ENCODE measurements around the gene PRKG1.

DNA sequence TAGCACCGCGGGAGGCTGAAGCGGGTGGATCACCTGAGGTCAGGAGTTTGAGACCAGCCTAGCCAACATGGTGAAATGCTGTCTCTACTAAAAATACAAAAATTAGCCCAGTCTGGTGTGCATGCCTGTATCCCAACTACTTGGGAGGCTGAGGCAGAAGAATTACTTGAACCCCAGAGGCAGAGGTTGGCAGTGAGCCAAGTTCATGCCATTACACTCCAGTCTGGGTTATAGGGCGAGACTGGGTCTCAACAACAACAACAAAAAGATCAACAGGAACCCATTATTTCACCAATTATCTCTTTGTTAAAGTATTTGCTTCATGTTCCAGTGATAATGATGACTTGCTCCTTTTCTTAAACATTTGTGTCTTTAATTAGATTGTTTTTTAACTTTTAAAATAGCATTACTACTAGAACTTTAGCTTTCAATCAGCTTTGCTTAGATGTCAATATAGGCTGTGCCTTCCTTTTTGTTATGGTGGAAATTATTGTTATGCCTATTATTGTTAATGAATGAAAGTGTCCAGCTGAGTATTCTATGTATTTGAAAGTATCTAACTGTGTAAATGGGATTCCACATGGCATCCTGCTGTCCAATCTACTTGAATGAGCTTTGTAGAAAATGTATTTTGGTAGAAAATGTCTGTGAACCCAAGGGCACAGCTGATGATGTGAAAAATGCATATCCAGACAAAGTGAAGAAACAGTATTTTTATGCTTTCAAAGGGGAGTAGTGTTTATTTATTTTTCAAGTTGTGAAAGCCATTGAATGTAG, 686.8 kb downstream of the PRKG1 start:
- TF ChIP-seq CTCF (conservative IDR thresholded peaks at IDR 0.05; ENCODE audit: low read length) (no peak), EZH2phosphoT487 (IDR thresholded peaks at IDR 0.05; ENCODE audit: borderline replicate concordance) (no peak)

Data from Loucy (cell line).